B cell (primary cell): Measurements from ENCODE around the gene FNDC10. TPM values are rescaled to one million over a fixed set of nuclear protein-coding genes. Genes with fewer than 3 reads are reported as not detected.

Experiments used
- ATAC-seq: fragments of 200-7000 bp; cut with Tn5 transposase; one replicate; pipeline ENCODE4 v1.10.0; 2021; ENCODE audit warnings: low read depth, mild to moderate bottlenecking, moderate number of reproducible peaks, moderate library complexity
- CTCF ChIA-PET: fragments of 350-600 bp; sonication (Branson Sonifier 250); formaldehyde crosslinking; loops from one replicate; lab custom pipeline; 2021; ENCODE audit warnings: antibody characterized with exemption, inconsistent platforms; lab: Charles Lee
- POLR2A ChIA-PET: fragments of 350-600 bp; sonication (Branson Sonifier 250); formaldehyde crosslinking; loops from one replicate; lab custom pipeline; 2021; ENCODE audit warnings: antibody characterized with exemption; lab: Charles Lee
- DNase-seq: peaks from one replicate; pipeline ENCODE4 v3.0.0; 2013
- H2AFZ ChIP-seq: 2 replicates; pipeline ENCODE4 v1.6.1; 2012; ENCODE audit warnings: mild to moderate bottlenecking, low read depth, low read length; ENCODE audit not compliant: insufficient read depth, poor library complexity, severe bottlenecking
- H3K27ac ChIP-seq, 2 donors: 1 replicate in 1 of 2; 2 replicates in 1 of 2; pipeline ENCODE4 v1.5.1; 2012 to 2013; ENCODE audit warnings: low read length in 2 of 2, mild to moderate bottlenecking in 2 of 2, moderate library complexity in 1 of 2
- H3K27me3 ChIP-seq, 4 experiments: fragments of 200-600 bp in 1 of 4; sonication (generic) in 1 of 4; replicated peaks in 1 of 4; 1 replicate in 2 of 4; 2 replicates in 2 of 4; pipeline versions ENCODE4 v1.6.1 to v1.7.0; 2013 to 2016; ENCODE audit warnings: low read length in 3 of 4, mild to moderate bottlenecking in 2 of 4, mixed read lengths in 1 of 4, moderate library complexity in 1 of 4; ENCODE audit not compliant: insufficient read depth in 4 of 4, control insufficient read depth in 3 of 4; ENCODE audit errors: control extremely low read depth in 1 of 4
- H3K36me3 ChIP-seq, 2 experiments: replicated peaks in 1 of 2; 1 replicate in 1 of 2; 2 replicates in 1 of 2; pipeline versions ENCODE4 v1.6.1 to v1.7.1; 2013; ENCODE audit warnings: low read length in 1 of 2; ENCODE audit not compliant: insufficient read depth in 2 of 2, control insufficient read depth in 1 of 2; ENCODE audit errors: control extremely low read depth in 1 of 2, extremely low read depth in 1 of 2
- H3K4me1 ChIP-seq, 2 donors: fragments of 200-600 bp in 1 of 2; sonication (generic) in 1 of 2; 1 replicate in 1 of 2; 2 replicates in 1 of 2; pipeline versions ENCODE4 v1.5.1 to v1.6.1; 2013 to 2017; ENCODE audit warnings: low read length in 2 of 2; ENCODE audit not compliant: control insufficient read depth in 2 of 2, insufficient read depth in 2 of 2
- H3K4me2 ChIP-seq: replicated peaks from 2 replicates; pipeline ENCODE3; 2012; ENCODE audit warnings: mild to moderate bottlenecking, low read depth, low read length; ENCODE audit not compliant: poor library complexity, severe bottlenecking
- H3K4me3 ChIP-seq, 5 experiments: fragments of 200-600 bp in 1 of 5; sonication (generic) in 1 of 5; 1 replicate in 3 of 5; 2 replicates in 2 of 5; pipeline versions ENCODE4 v1.5.1 to v1.7.0; 2011 to 2016; ENCODE audit warnings: low read length in 4 of 5, mild to moderate bottlenecking in 4 of 5, low read depth in 2 of 5, control low read depth in 1 of 5, moderate library complexity in 1 of 5; ENCODE audit not compliant: insufficient read depth in 1 of 5; ENCODE audit errors: control extremely low read depth in 1 of 5, extremely low read depth in 1 of 5
- H3K79me2 ChIP-seq: fragments of 200-600 bp; sonication (generic); one replicate; pipeline ENCODE4 v1.6.0; 2016; ENCODE audit warnings: low read length; ENCODE audit not compliant: control insufficient read depth, insufficient read depth
- H3K9ac ChIP-seq: fragments of 200-600 bp; sonication (generic); 2 replicates; pipeline ENCODE4 v1.6.1; 2017; ENCODE audit warnings: mild to moderate bottlenecking, low read length, moderate library complexity
- H3K9me3 ChIP-seq, 3 donors: one replicate each; pipeline versions ENCODE4 v1.6.1 to v1.7.1; 2013; ENCODE audit warnings: low read length in 2 of 3; ENCODE audit not compliant: control insufficient read depth in 2 of 3, insufficient read depth in 1 of 3; ENCODE audit errors: control extremely low read depth in 1 of 3
- H4K20me1 ChIP-seq: 2 replicates; pipeline ENCODE4 v1.6.0; 2012; ENCODE audit warnings: mild to moderate bottlenecking, low read length; ENCODE audit not compliant: insufficient read depth, control insufficient read depth, poor library complexity, severe bottlenecking
- H3K27ac Mint-ChIP-seq: one replicate; pipeline ENCODE4 v1.8.0; 2021; ENCODE audit warnings: mixed read lengths
- H3K27me3 Mint-ChIP-seq: one replicate; pipeline ENCODE4 v1.8.0; 2021; ENCODE audit warnings: mixed read lengths
- H3K4me1 Mint-ChIP-seq: one replicate; pipeline ENCODE4 v1.8.0; 2021; ENCODE audit warnings: mixed read lengths
- H3K4me3 Mint-ChIP-seq: one replicate; pipeline ENCODE4 v1.8.0; 2021; ENCODE audit warnings: mixed read lengths
- H3K9me3 Mint-ChIP-seq: one replicate; pipeline ENCODE4 v1.8.0; 2022; ENCODE audit warnings: mixed read lengths; ENCODE audit not compliant: insufficient read depth
- CTCF ChIP-seq: fragments of 200-600 bp; IDR thresholded peaks from one replicate; pipeline ENCODE4 v1.8.0; 2022; ENCODE audit warnings: antibody characterized with exemption, mild to moderate bottlenecking
- EZH2 ChIP-seq: IDR thresholded peaks from 2 replicates; pipeline ENCODE4 v1.6.1; 2012; ENCODE audit warnings: borderline replicate concordance, low read depth, mild to moderate bottlenecking, moderate library complexity, low read length; ENCODE audit not compliant: insufficient read depth, poor library complexity, severe bottlenecking
- WGBS: methylation state at CpG from one replicate; pipeline ENCODE4 v1.1.5; 2013; ENCODE audit warnings: missing lambda C conversion rate; ENCODE audit not compliant: insufficient coverage; 5-methylcytosine and 5-hydroxymethylcytosine counted together
- intact Hi-C: fragments of 100-400 bp; cut with micrococcal nuclease; formaldehyde crosslinking; loops from one replicate; pipeline ENCODE4 v1.10.0; 2022
- polyA plus RNA-seq: library from polyadenylated mRNA; depleted of rRNA; stranded (reverse); fragments of >200 nt; gene quantifications from 2 replicates; pipeline ENCODE4 v1.2.3, GENCODE V29; 2012
- total RNA-seq, 2 donors: library from RNA; stranded (reverse); fragments of 120-200 nt in 1 of 2; gene quantifications; 1 replicate in 1 of 2; 2 replicates in 1 of 2; pipeline versions ENCODE4 v1.2.3 to v1.2.4, GENCODE V29; 2013 to 2022

FNDC10 gene
- total and polyA plus RNA-seq, 2 donors (not counting 1 experiment from before 2014, with no cell fraction given) = 1.4 TPM

- no peaks in the 10 kb centered on the region for H3K9me3 ChIP-seq
- TF ChIP-seq EZH2 (no peak), CTCF (no peak)
- H3K36me3 ChIP-seq = peaks cover 0 to 4% of the 10 kb centered on the region in 2 experiments
- 96% methylated on average over 33 of the region's 33 CpGs for WGBS
- no peaks in the 10 kb centered on the region for H3K4me1 ChIP-seq
- ATAC-seq = no peak
- H3K9ac ChIP-seq = no peak overlapping the region
- Mint-ChIP-seq H3K4me3 (no peak overlapping the region), H3K4me1 (peaks cover under 1% of the 10 kb centered on the region), H3K9me3 (no peaks in the 10 kb centered on the region), H3K27ac (no peak overlapping the region), H3K27me3 (no peaks in the 10 kb centered on the region)
- no peak overlapping the region for H3K4me3 ChIP-seq
- peaks cover 29% of the 10 kb centered on the region for H3K79me2 ChIP-seq
- intact Hi-C loops = no loop called here
- CTCF ChIA-PET = no interaction called here
- H2AFZ ChIP-seq = no peak overlapping the region
- H3K4me2 ChIP-seq = no peak overlapping the region
- no peak overlapping the region for H3K27ac ChIP-seq
- POLR2A ChIA-PET = no interaction called here
- no peaks in the 10 kb centered on the region for H3K27me3 ChIP-seq
- H4K20me1 ChIP-seq = peaks cover 42% of the 10 kb centered on the region
- DNase-seq = no peak
Measured at GRCh38 chr1:1551524-1552262, 48.2 kb downstream of the FNDC10 start.

DNA sequence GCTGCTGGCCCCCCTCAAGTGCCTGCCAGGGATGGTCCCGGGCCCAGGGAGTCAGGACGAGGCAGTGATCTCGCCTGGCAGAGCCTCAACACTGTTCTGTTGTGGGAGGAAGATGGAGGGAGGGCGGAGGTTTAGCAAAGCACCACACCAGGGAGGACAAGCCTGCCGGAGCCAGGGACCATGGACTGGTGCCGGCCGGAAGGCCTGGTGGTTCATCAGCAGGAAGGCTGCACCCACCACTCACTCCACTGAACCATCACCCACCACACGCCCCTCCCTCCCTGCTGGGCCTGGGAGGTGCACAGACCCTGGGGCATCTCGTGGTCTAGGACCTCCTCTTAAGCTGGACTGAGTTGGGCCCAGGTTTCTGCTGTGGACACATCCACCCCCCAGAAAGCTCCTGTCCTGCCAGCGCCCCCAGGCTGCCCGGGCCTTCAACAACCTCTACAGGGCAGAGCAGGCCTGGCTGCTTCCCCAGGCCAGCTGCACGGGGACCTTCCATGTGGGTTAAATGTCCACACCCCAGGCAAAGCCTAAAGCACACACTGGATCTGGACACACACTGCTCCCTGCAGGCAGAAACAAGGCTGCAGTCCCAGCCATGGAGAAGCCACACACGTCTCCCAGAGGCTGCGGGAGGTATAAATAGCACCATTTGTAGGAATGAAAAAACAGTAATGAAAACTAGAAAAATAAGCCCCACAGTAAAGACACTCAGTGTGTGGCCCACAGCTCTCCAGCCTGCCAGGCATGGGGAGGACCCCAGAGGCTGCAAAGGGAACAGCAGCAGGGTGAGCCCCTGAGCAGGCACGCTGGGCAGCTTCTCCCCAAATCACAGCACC lies 49.1 kb downstream of the FNDC10 start:
- Histone ChIP-seq H3K36me3 (peaks cover 0 to 4% of the 10 kb centered on the region in 2 experiments), H3K4me1 (no peaks in the 10 kb centered on the region), H3K9ac (no peak overlapping the region), H3K9me3 (no peaks in the 10 kb centered on the region), H3K27me3 (no peaks in the 10 kb centered on the region), H4K20me1 (peaks cover 43% of the 10 kb centered on the region), H3K4me3 (no peak overlapping the region), H3K4me2 (no peak overlapping the region), H3K79me2 (peaks cover 29% of the 10 kb centered on the region), H3K27ac (no peak overlapping the region), H2AFZ (no peak overlapping the region)
- POLR2A ChIA-PET = no interaction called here
- TF ChIP-seq CTCF = no peak
- TF ChIP-seq EZH2 = no peak
- H3K27me3 Mint-ChIP-seq = no peaks in the 10 kb centered on the region
- H3K4me1 Mint-ChIP-seq = no peaks in the 10 kb centered on the region
- intact Hi-C loops = no loop called here
- no peak overlapping the region for H3K4me3 Mint-ChIP-seq
- WGBS = 97% methylated on average over 11 of the region's 15 CpGs
- ATAC-seq (no peak), DNase-seq (no peak)
- CTCF ChIA-PET = no interaction called here
- H3K9me3 Mint-ChIP-seq = no peaks in the 10 kb centered on the region
- H3K27ac Mint-ChIP-seq = no peak overlapping the region
